ENCODE measurements around the gene UBE2N. TPM values are rescaled to one million over a fixed set of nuclear protein-coding genes. Genes with fewer than 3 reads are reported as not detected.
"Not testable (repeated sequence)": the region's sequence is repeated elsewhere in the genome, so short reads cannot be mapped to it uniquely, and the experiment has no call there.

Gene UBE2N
- total RNA-seq, 2 donors from 2014 or later, result 94.1 to 99.6 TPM

GRCh38 chr12:93415723-93416464 is 25.9 kb downstream of the UBE2N start:
- no peaks in the 10 kb centered on the region for H3K9me3 ChIP-seq (ENCODE audit: control insufficient read depth, low read length, poor library complexity, severe bottlenecking)
- H3K27me3 Mint-ChIP-seq, result no peaks in the 10 kb centered on the region
- H3K36me3 Mint-ChIP-seq (ENCODE audit: low read depth), result peaks cover 3% of the 10 kb centered on the region
- DNase-seq, result no peak
- peaks cover 57% of the 10 kb centered on the region for H3K4me1 Mint-ChIP-seq
- peak overlapping the region; percentile 28 for H3K4me3 Mint-ChIP-seq
- peak overlapping the region; percentile 89 for H3K27ac Mint-ChIP-seq
- no peak for ATAC-seq

- peaks cover 3% of the 10 kb centered on the region for H3K36me3 Mint-ChIP-seq (ENCODE audit: low read depth)
- peak overlapping the region; percentile 89 for H3K27ac Mint-ChIP-seq
- H3K4me3 Mint-ChIP-seq, result no peak overlapping the region
- no peaks in the 10 kb centered on the region for H3K27me3 Mint-ChIP-seq
- peaks cover 47% of the 10 kb centered on the region for H3K4me1 Mint-ChIP-seq
- H3K9me3 ChIP-seq (ENCODE audit: control insufficient read depth, low read length, poor library complexity, severe bottlenecking), result no peaks in the 10 kb centered on the region
- no peak for ATAC-seq
- DNase-seq, result no peak
Measured at GRCh38 chr12:93413064-93413463, 28.7 kb downstream of the UBE2N start.

- H3K4me3 Mint-ChIP-seq; DNase-seq; H3K9me3 ChIP-seq (ENCODE audit: control insufficient read depth, low read length, poor library complexity, severe bottlenecking); ATAC-seq; H3K27me3 Mint-ChIP-seq; H3K36me3 Mint-ChIP-seq (ENCODE audit: low read depth): not testable (repeated sequence)
- Mint-ChIP-seq H3K4me1 (peaks cover 47% of the 10 kb centered on the region), H3K27ac (peak overlapping the region; percentile 19)
Measured at GRCh38 chr12:93412396-93412795, 29.4 kb downstream of the UBE2N start.

- H3K27me3 Mint-ChIP-seq; ATAC-seq; H3K9me3 ChIP-seq (ENCODE audit: control insufficient read depth, low read length, poor library complexity, severe bottlenecking); H3K36me3 Mint-ChIP-seq (ENCODE audit: low read depth); DNase-seq; H3K4me3 Mint-ChIP-seq: not testable (repeated sequence)
- H3K4me1 Mint-ChIP-seq, result peaks cover 38% of the 10 kb centered on the region
- H3K27ac Mint-ChIP-seq, result peak overlapping the region; percentile 19
Measured at GRCh38 chr12:93411060-93411459, 30.7 kb downstream of the UBE2N start.

GRCh38 chr12:93409343-93410187 is 32.2 kb downstream of the UBE2N start:
- not testable (repeated sequence) for ATAC-seq; H3K36me3 Mint-ChIP-seq (ENCODE audit: low read depth); H3K27me3 Mint-ChIP-seq; DNase-seq; H3K9me3 ChIP-seq (ENCODE audit: control insufficient read depth, low read length, poor library complexity, severe bottlenecking); H3K4me3 Mint-ChIP-seq
- H3K27ac Mint-ChIP-seq, result peak overlapping the region; percentile 84
- peaks cover 26% of the 10 kb centered on the region for H3K4me1 Mint-ChIP-seq

- Mint-ChIP-seq H3K27me3 (no peaks in the 10 kb centered on the region), H3K36me3 (ENCODE audit: low read depth) (no peaks in the 10 kb centered on the region), H3K27ac (peak overlapping the region; percentile 84), H3K4me1 (peaks cover 23% of the 10 kb centered on the region), H3K4me3 (no peak overlapping the region)
- no peak for DNase-seq
- H3K9me3 ChIP-seq (ENCODE audit: control insufficient read depth, low read length, poor library complexity, severe bottlenecking), result no peaks in the 10 kb centered on the region
- no peak for ATAC-seq
Measured at GRCh38 chr12:93408813-93409212, 32.9 kb downstream of the UBE2N start.

- H3K9me3 ChIP-seq (ENCODE audit: control insufficient read depth, low read length, poor library complexity, severe bottlenecking), result no peaks in the 10 kb centered on the region
- Mint-ChIP-seq H3K4me1 (peaks cover 15% of the 10 kb centered on the region), H3K4me3 (no peak overlapping the region), H3K27ac (peak overlapping the region; percentile 84), H3K36me3 (ENCODE audit: low read depth) (no peaks in the 10 kb centered on the region), H3K27me3 (no peaks in the 10 kb centered on the region)
- DNase-seq, result no peak
- no peak for ATAC-seq
Measured at GRCh38 chr12:93407963-93408283, 33.8 kb downstream of the UBE2N start.

- Mint-ChIP-seq H3K27me3 (no peaks in the 10 kb centered on the region), H3K4me3 (no peak overlapping the region), H3K36me3 (ENCODE audit: low read depth) (no peaks in the 10 kb centered on the region), H3K27ac (peak overlapping the region; percentile 84), H3K4me1 (peaks cover 10% of the 10 kb centered on the region)
- no peak for DNase-seq
- peak; percentile 18 for ATAC-seq
- H3K9me3 ChIP-seq (ENCODE audit: control insufficient read depth, low read length, poor library complexity, severe bottlenecking), result no peaks in the 10 kb centered on the region
Measured at GRCh38 chr12:93407054-93407962, 34.4 kb downstream of the UBE2N start.

- no peaks in the 10 kb centered on the region for H3K9me3 ChIP-seq (ENCODE audit: control insufficient read depth, low read length, poor library complexity, severe bottlenecking)
- DNase-seq (no peak), ATAC-seq (no peak)
- no peaks in the 10 kb centered on the region for H3K27me3 Mint-ChIP-seq
- H3K4me1 Mint-ChIP-seq, result peaks cover 2% of the 10 kb centered on the region
- peak overlapping the region; percentile 9 for H3K4me3 Mint-ChIP-seq
- peak overlapping the region; percentile 54 for H3K27ac Mint-ChIP-seq
- H3K36me3 Mint-ChIP-seq (ENCODE audit: low read depth), result no peaks in the 10 kb centered on the region
Measured at GRCh38 chr12:93404961-93405849, 36.5 kb downstream of the UBE2N start.

- peak overlapping the region; percentile 34 for H3K27ac Mint-ChIP-seq
- ATAC-seq (no peak), DNase-seq (no peak)
- H3K9me3 ChIP-seq (ENCODE audit: control insufficient read depth, low read length, poor library complexity, severe bottlenecking), result no peaks in the 10 kb centered on the region
- H3K27me3 Mint-ChIP-seq, result no peaks in the 10 kb centered on the region
- peaks cover 2% of the 10 kb centered on the region for H3K4me1 Mint-ChIP-seq
- no peak overlapping the region for H3K4me3 Mint-ChIP-seq
- no peaks in the 10 kb centered on the region for H3K36me3 Mint-ChIP-seq (ENCODE audit: low read depth)
Measured at GRCh38 chr12:93403988-93404803, 37.6 kb downstream of the UBE2N start.

GRCh38 chr12:93402333-93403311 is 39.1 kb downstream of the UBE2N start:
- H3K4me3 Mint-ChIP-seq, result peak overlapping the region; percentile 19
- ATAC-seq, result no peak
- H3K27ac Mint-ChIP-seq, result peak overlapping the region; percentile 34

More at GRCh38 chr12:93402333-93403311, 39.1 kb downstream of the UBE2N start:
- peaks cover 2% of the 10 kb centered on the region for H3K4me1 Mint-ChIP-seq
- no peaks in the 10 kb centered on the region for H3K9me3 ChIP-seq (ENCODE audit: control insufficient read depth, low read length, poor library complexity, severe bottlenecking)
- H3K36me3 Mint-ChIP-seq (ENCODE audit: low read depth), result no peaks in the 10 kb centered on the region
- DNase-seq, result no peak
- no peaks in the 10 kb centered on the region for H3K27me3 Mint-ChIP-seq

Measured in T-helper 17 cell (primary cell).